Measurements from ENCODE around the gene ATP5IF1. TPM values are rescaled to one million over a fixed set of nuclear protein-coding genes. Genes with fewer than 3 reads are reported as not detected.
A peak's percentile ranks its signal among the peaks of the same experiment; 100 is the strongest.

Gene ATP5IF1
- total RNA-seq, 2 donors from 2014 or later: 75.6 to 83.7 TPM

DNA sequence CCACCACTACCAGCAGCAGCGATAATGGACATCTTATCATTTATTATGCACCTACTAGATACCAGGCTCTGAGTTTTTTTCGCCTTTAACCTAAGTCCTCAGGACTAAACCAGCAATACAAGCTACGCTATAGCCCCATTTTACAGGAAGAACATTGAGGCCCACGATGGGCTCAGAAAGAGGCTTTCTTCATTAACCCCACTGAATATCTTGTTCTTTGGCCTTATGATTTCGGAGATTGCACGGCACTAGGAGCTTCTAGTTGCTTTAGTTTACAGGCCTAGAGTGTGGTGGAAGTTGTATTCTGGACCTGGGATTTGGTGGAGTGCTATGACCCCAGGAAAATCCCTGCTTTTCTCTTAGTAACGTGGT lies 24.9 kb downstream of the ATP5IF1 start:
- no peaks in the 10 kb centered on the region for H3K36me3 Mint-ChIP-seq (ENCODE audit: low read depth)
- ATAC-seq (no peak), DNase-seq (no peak)
- H3K27me3 Mint-ChIP-seq: no peaks in the 10 kb centered on the region
- H3K4me1 Mint-ChIP-seq: peaks cover 34% of the 10 kb centered on the region
- H3K9me3 ChIP-seq (ENCODE audit: control insufficient read depth, low read length, poor library complexity, severe bottlenecking): no peaks in the 10 kb centered on the region
- H3K27ac Mint-ChIP-seq: no peak overlapping the region
- H3K4me3 Mint-ChIP-seq: peak overlapping the region; percentile 88

DNA sequence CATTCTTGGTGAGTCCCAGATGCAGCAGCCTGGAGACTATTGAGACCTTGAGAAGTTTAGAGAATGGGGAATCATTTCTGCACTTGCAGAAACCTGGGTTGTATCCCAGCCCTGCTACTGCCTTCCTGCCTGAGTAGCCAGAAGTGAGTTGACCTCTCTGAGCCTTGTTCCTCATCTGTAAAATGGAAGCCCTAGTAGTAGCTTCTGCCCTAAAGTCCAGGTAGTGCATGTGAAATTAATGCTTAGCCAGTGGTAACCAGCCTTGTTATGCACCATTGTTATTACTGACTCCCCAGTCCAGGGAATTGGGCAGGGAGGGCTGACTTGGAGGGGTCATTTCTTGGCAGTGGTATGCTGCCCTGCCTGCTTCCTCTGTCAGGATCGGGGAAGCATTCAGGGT lies 29.0 kb downstream of the ATP5IF1 start:
- DNase-seq: no peak
- Mint-ChIP-seq H3K27me3 (no peaks in the 10 kb centered on the region), H3K36me3 (ENCODE audit: low read depth) (no peaks in the 10 kb centered on the region), H3K4me3 (no peak overlapping the region), H3K27ac (no peak overlapping the region), H3K4me1 (peaks cover 23% of the 10 kb centered on the region)
- ATAC-seq: no peak
- H3K9me3 ChIP-seq (ENCODE audit: control insufficient read depth, low read length, poor library complexity, severe bottlenecking): no peaks in the 10 kb centered on the region

DNA sequence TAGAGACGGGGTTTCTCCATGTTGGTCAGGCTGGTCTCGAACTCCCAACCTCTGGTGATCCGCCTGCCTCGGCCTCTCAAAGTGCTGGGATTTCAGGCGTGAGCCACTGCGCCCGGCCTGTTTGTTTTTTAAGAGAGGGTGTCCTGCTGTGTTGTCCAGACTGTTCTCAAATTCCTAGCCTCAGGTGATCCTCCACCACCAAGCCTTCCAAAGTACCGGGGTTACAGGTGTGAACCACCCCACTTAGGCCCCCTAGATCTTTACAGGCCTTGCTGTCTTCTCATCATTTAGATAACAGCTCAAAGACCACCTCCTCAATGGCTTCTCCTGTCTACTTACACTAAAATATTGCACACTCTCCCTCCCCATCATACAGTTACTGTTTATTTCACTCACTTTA lies 29.7 kb downstream of the ATP5IF1 start:
- no peaks in the 10 kb centered on the region for H3K36me3 Mint-ChIP-seq (ENCODE audit: low read depth)
- no peak overlapping the region for H3K4me3 Mint-ChIP-seq
- H3K4me1 Mint-ChIP-seq: peaks cover 23% of the 10 kb centered on the region
- ATAC-seq (no peak), DNase-seq (no peak)
- H3K27ac Mint-ChIP-seq: no peak overlapping the region
- no peaks in the 10 kb centered on the region for H3K27me3 Mint-ChIP-seq
- no peaks in the 10 kb centered on the region for H3K9me3 ChIP-seq (ENCODE audit: control insufficient read depth, low read length, poor library complexity, severe bottlenecking)

DNA sequence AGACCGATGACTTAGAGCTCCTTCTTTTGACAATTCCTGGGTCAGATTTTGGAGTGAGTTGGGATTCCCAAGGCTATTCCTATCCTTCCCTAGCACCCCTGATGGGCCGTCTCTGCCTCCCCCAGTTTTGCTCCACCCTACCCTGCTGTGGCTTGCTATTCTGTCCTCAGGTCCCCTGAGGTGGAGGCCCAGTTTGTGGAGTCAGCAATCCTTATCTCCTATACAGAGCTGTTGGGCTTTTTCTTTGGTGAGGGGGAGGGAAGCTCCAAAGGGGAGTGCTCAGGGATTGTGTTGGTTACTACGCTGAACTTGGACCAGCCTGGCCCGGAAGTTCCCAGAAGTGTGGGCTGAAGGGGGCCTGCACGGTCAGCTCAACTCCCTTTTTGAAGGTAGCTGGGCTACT lies 31.0 kb downstream of the ATP5IF1 start:
- Mint-ChIP-seq H3K36me3 (ENCODE audit: low read depth) (no peaks in the 10 kb centered on the region), H3K4me1 (peaks cover 14% of the 10 kb centered on the region), H3K27ac (no peak overlapping the region), H3K4me3 (no peak overlapping the region), H3K27me3 (no peaks in the 10 kb centered on the region)
- ATAC-seq (no peak), DNase-seq (no peak)
- H3K9me3 ChIP-seq (ENCODE audit: control insufficient read depth, low read length, poor library complexity, severe bottlenecking): no peaks in the 10 kb centered on the region

DNA sequence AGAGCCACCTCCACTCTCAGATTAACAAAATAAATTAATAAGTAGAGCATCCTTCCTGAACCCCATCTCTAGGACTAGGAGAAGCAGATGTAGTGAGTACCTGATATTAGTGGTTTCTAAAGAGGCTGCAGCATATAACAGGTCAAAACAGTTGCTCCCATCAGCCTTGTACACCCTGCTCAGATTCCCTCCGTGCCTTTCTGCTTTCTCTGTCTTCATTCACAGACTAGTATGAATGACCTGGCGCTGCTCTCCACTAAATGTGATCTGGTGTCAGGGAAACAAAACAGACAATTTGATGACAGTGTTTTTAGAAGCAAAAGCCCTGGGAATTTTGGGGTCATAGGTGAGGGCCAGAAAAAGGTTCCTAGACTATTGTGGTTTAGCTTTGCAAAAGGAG lies 31.7 kb downstream of the ATP5IF1 start:
- DNase-seq (no peak), ATAC-seq (no peak)
- no peak overlapping the region for H3K4me3 Mint-ChIP-seq
- H3K27ac Mint-ChIP-seq: peak overlapping the region; percentile 11
- H3K4me1 Mint-ChIP-seq: peaks cover 14% of the 10 kb centered on the region
- no peaks in the 10 kb centered on the region for H3K27me3 Mint-ChIP-seq
- H3K9me3 ChIP-seq (ENCODE audit: control insufficient read depth, low read length, poor library complexity, severe bottlenecking): no peaks in the 10 kb centered on the region
- H3K36me3 Mint-ChIP-seq (ENCODE audit: low read depth): no peaks in the 10 kb centered on the region

DNA sequence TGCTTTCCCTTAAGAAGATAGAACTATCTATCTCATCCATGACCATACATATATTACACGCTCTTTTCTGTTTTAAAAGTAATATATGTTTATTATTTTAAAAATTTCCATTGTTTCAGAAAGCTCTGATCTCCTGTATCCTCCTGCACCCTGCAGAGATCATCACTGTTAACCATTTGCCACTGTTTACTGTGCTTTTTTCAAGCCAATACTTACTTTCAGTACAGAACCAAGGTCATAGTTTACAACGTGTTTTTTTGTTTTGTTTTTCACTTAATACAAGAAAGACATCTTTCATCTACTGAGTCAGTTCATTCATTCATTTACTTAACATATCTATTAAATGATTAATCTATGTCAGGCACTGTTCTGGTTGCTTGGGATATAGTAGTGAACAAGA lies 33.6 kb downstream of the ATP5IF1 start:
- Mint-ChIP-seq H3K4me3 (no peak overlapping the region), H3K27me3 (no peaks in the 10 kb centered on the region), H3K27ac (no peak overlapping the region), H3K4me1 (peaks cover 11% of the 10 kb centered on the region), H3K36me3 (ENCODE audit: low read depth) (no peaks in the 10 kb centered on the region)
- H3K9me3 ChIP-seq (ENCODE audit: control insufficient read depth, low read length, poor library complexity, severe bottlenecking): no peaks in the 10 kb centered on the region
- ATAC-seq (no peak), DNase-seq (no peak)

DNA sequence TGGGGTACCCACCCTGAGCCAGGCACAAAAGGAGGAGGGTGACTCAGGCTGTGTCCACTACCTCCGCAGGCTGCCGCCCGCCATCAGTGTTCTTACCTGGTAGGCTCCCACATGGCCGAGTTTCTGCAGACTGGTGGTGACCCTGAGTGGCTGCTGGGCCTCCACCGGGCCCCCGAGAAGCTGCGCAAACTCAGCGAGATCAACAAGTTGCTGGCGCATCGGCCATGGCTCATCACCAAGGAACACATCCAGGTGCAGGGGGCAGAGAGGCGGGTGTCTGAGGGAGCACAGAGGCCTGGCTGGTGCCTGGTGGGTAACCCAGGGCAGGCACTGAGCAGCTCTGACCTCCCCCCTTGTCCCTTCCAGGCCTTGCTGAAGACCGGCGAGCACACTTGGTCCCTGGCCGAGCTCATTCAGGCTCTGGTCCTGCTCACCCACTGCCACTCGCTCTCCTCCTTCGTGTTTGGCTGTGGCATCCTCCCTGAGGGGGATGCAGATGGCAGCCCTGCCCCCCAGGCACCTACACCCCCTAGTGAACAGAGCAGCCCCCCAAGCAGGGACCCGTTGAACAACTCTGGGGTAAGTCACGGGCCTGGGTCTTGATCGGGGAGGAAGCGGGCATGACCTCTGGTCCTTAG lies 36.4 kb downstream of the ATP5IF1 start:
- ATAC-seq (no peak), DNase-seq (no peak)
- Mint-ChIP-seq H3K27me3 (no peaks in the 10 kb centered on the region), H3K4me3 (no peak overlapping the region), H3K27ac (no peak overlapping the region), H3K4me1 (peaks cover 4% of the 10 kb centered on the region), H3K36me3 (ENCODE audit: low read depth) (peaks cover 2% of the 10 kb centered on the region)
- no peaks in the 10 kb centered on the region for H3K9me3 ChIP-seq (ENCODE audit: control insufficient read depth, low read length, poor library complexity, severe bottlenecking)

DNA sequence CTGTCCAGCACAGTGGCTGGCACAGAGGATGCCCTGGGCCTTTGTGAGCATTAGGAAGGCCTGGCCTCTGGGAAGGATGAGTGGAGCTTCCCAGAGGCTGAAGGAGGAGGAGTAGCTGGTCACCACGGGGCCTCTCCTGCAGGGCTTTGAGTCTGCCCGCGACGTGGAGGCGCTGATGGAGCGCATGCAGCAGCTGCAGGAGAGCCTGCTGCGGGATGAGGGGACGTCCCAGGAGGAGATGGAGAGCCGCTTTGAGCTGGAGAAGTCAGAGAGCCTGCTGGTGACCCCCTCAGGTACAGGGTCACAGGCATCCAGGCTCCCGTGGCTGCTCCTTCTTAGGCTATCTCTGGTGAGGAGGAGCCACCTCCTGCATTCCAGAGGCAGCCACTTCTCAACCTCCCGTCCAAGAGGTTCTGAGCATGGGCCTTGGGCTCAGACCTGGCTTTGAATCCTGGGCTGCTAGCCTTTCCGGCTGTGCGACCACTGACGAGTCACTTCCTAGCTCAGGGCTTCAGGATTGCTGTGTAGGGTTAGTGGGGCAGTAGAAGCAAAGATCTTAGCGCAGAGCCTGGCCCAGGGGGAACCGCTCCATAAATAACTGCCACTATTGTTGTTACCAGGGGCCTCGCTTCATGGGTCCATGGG lies 37.4 kb downstream of the ATP5IF1 start:
- no peaks in the 10 kb centered on the region for H3K27me3 Mint-ChIP-seq
- H3K9me3 ChIP-seq (ENCODE audit: control insufficient read depth, low read length, poor library complexity, severe bottlenecking): no peaks in the 10 kb centered on the region
- H3K36me3 Mint-ChIP-seq (ENCODE audit: low read depth): peaks cover 9% of the 10 kb centered on the region
- H3K4me1 Mint-ChIP-seq: no peaks in the 10 kb centered on the region
- ATAC-seq: no peak
- no peak overlapping the region for H3K4me3 Mint-ChIP-seq
- DNase-seq: no peak
- no peak overlapping the region for H3K27ac Mint-ChIP-seq

DNA sequence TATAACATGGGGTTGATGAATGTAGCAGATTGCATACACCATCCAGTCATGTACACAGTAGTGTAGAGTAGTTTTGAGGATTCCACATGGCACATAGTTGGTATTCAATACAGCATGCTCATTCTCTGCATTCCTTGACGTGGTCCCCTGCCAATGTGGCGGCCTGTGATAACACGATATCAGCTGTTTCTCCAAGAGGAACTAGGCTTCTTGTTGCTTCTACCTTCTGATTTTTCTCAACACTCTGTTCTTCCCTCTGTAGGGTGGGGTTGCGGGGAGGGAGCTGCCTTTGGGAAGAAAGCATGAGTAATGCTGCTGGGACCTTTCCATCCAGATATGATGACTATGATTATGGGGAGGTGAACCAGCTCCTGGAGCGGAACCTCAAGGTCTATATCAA lies 42.8 kb downstream of the ATP5IF1 start:
- Mint-ChIP-seq H3K27me3 (no peaks in the 10 kb centered on the region), H3K4me1 (peaks cover 6% of the 10 kb centered on the region), H3K36me3 (ENCODE audit: low read depth) (peaks cover 9% of the 10 kb centered on the region), H3K4me3 (no peak overlapping the region), H3K27ac (no peak overlapping the region)
- ATAC-seq (no peak), DNase-seq (no peak)
- H3K9me3 ChIP-seq (ENCODE audit: control insufficient read depth, low read length, poor library complexity, severe bottlenecking): no peaks in the 10 kb centered on the region

DNA sequence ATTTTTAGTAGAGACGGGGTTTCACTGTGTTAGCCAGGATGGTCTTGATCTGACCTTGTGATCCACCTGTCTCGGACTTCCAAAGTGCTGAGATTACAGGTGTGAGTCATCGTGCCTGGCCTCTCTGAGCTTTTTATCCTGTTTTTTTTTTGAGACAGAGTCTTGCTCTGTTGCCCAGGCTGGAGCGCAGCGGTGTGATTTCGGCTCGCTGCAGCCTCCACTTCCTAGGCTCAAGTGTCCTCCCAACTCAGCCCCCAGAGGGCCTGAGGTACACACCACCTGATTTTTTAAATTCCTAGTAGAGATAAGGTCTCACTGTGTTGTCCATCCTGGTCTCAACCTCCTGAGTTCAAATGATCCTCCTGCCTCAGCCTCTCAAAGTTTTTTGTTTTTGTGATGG lies 43.8 kb downstream of the ATP5IF1 start:
- H3K9me3 ChIP-seq (ENCODE audit: control insufficient read depth, low read length, poor library complexity, severe bottlenecking): no peaks in the 10 kb centered on the region
- Mint-ChIP-seq H3K27ac (peak overlapping the region; percentile 60), H3K27me3 (no peaks in the 10 kb centered on the region), H3K36me3 (ENCODE audit: low read depth) (peaks cover 9% of the 10 kb centered on the region), H3K4me1 (peaks cover 6% of the 10 kb centered on the region), H3K4me3 (no peak overlapping the region)
- ATAC-seq (no peak), DNase-seq (no peak)

DNA sequence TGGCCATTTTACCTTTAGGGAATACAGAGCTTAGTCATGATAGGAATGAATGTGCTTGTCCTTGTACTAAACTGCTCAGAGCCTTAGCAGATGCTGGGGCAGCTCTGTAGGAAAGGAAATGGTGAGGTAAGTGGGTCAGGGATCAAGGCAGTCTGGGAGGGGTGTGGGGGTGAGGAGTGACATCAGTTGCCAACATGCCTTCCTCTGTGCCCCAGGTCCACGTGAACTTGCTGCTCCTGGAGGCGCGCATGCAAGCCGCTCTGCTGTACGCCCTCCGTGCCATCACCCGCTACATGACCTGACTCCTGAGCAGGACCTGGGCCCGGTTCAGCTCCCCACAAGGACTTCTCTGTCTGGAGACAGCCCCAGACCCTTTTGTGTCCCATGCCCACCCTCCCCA lies 44.6 kb downstream of the ATP5IF1 start:
- ATAC-seq: peak; percentile 89
- peaks cover 6% of the 10 kb centered on the region for H3K4me1 Mint-ChIP-seq
- peak overlapping the region; percentile 12 for H3K4me3 Mint-ChIP-seq
- peaks cover 6% of the 10 kb centered on the region for H3K36me3 Mint-ChIP-seq (ENCODE audit: low read depth)
- peak in 1 of 3 donors; percentile 10 for DNase-seq
- H3K27me3 Mint-ChIP-seq: no peaks in the 10 kb centered on the region
- peak overlapping the region; percentile 60 for H3K27ac Mint-ChIP-seq
- no peaks in the 10 kb centered on the region for H3K9me3 ChIP-seq (ENCODE audit: control insufficient read depth, low read length, poor library complexity, severe bottlenecking)

DNA sequence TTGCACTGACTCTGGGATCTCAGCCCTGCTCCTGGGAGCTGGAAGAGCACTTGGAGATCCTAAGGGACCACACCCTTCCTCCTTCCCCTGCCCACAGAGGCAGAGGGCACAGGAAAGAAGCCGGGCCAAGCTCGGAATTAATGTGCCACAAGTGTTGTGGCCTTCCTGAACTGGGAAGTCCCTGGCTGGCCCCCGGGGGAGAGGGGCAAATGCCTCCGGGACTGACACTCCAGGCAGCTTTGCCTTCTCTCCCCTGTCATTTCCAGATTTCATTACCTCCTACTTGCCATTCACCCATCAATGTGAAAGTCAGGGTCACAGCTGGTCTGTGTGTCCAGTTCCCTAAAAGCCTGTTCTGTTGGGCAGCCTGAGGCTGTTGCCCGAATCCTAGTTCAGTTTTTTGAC lies 45.1 kb downstream of the ATP5IF1 start:
- H3K9me3 ChIP-seq (ENCODE audit: control insufficient read depth, low read length, poor library complexity, severe bottlenecking): no peaks in the 10 kb centered on the region
- peak overlapping the region; percentile 12 for H3K4me3 Mint-ChIP-seq
- ATAC-seq (no peak), DNase-seq (no peak)
- H3K4me1 Mint-ChIP-seq: peaks cover 6% of the 10 kb centered on the region
- peaks cover 6% of the 10 kb centered on the region for H3K36me3 Mint-ChIP-seq (ENCODE audit: low read depth)
- H3K27ac Mint-ChIP-seq: peak overlapping the region; percentile 60
- H3K27me3 Mint-ChIP-seq: no peaks in the 10 kb centered on the region

DNA sequence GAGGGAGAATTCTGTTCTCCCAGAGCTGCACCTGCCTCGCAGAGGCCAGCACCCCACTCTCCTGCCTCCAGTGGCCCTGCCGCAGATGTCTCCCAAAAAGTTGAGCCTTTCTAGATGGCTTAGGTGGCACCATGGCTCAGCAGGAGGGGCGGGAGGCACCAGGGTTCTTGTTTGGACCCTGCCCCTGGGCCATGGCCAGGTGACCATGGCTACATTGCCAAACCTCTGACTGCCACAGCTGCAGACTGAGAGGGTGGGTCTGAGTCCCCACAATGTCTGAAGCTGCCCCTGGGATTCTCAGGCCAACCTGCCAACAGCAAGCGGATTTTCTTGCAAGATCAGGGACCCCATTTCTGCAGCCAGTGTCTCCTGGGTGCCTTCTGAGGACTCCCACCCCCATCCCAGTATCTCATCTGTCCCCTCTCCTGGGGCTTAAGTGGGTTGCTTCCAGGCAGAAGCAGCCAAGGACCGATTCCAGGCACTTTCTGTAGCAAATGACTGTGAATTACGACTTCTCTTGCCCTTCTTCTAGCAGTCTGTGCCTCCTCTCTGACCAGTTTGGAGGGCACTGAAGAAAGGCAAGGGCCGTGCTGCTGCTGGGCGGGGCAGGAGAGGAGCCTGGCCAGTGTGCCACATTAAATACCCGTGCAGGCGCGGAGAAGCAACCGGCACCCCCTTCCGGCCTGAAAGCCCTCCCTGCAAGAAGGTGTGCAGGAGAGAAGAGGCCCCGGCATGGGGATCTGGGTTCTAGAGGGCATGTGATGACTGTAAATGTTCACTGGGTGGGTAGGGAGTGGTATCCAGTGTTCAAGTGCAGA lies 45.9 kb downstream of the ATP5IF1 start:
- Mint-ChIP-seq H3K4me1 (peaks cover 6% of the 10 kb centered on the region), H3K27ac (peak overlapping the region; percentile 60), H3K4me3 (no peak overlapping the region), H3K36me3 (ENCODE audit: low read depth) (peaks cover 6% of the 10 kb centered on the region), H3K27me3 (no peaks in the 10 kb centered on the region)
- ATAC-seq (no peak), DNase-seq (no peak)
- H3K9me3 ChIP-seq (ENCODE audit: control insufficient read depth, low read length, poor library complexity, severe bottlenecking): no peaks in the 10 kb centered on the region
